Measurements from ENCODE around the gene RTKN2.
A peak's percentile ranks its signal among the peaks of the same experiment; 100 is the strongest.

The RTKN2 gene

DNA sequence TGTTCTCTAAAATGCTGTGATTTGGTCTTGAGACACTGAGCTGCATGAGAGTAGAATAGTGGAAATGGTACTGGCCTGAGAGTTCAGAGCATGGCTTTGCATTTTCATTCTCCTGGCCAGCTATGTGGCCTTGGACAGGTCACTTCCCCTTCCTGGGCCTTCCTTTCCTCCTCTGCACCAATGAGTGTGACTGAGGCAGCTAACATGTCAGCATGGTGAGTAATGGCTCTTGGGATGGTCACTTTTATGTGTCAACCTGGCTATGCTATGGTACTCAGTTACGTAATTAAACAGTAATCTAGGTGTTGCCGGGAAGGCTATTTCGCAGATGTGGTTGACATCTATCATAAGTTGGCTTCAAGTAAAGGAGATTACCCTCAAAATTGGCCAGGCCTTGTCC is 109.3 kb downstream of the RTKN2 start:
- ATAC-seq (ENCODE audit: low read depth) (no peak), DNase-seq (ENCODE audit: low spot score) (no peak)
- Histone ChIP-seq H3K27ac (ENCODE audit: poor library complexity, severe bottlenecking) (no peak overlapping the region), H3K4me3 (ENCODE audit: severe bottlenecking) (no peak overlapping the region), H3K27me3 (ENCODE audit: insufficient read depth, poor library complexity, severe bottlenecking) (no peaks in the 10 kb centered on the region), H3K36me3 (ENCODE audit: low read depth) (no peaks in the 10 kb centered on the region), H3K9me3 (ENCODE audit: severe bottlenecking) (no peaks in the 10 kb centered on the region), H3K4me1 (ENCODE audit: insufficient read depth, poor library complexity, severe bottlenecking) (no peaks in the 10 kb centered on the region)
- TF ChIP-seq, protein P1, sequence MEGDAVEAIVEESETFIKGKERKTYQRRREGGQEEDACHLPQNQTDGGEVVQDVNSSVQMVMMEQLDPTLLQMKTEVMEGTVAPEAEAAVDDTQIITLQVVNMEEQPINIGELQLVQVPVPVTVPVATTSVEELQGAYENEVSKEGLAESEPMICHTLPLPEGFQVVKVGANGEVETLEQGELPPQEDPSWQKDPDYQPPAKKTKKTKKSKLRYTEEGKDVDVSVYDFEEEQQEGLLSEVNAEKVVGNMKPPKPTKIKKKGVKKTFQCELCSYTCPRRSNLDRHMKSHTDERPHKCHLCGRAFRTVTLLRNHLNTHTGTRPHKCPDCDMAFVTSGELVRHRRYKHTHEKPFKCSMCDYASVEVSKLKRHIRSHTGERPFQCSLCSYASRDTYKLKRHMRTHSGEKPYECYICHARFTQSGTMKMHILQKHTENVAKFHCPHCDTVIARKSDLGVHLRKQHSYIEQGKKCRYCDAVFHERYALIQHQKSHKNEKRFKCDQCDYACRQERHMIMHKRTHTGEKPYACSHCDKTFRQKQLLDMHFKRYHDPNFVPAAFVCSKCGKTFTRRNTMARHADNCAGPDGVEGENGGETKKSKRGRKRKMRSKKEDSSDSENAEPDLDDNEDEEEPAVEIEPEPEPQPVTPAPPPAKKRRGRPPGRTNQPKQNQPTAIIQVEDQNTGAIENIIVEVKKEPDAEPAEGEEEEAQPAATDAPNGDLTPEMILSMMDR (IDR thresholded peaks at IDR 0.05; ENCODE audit: poor library complexity, severe bottlenecking) = no peak

DNA sequence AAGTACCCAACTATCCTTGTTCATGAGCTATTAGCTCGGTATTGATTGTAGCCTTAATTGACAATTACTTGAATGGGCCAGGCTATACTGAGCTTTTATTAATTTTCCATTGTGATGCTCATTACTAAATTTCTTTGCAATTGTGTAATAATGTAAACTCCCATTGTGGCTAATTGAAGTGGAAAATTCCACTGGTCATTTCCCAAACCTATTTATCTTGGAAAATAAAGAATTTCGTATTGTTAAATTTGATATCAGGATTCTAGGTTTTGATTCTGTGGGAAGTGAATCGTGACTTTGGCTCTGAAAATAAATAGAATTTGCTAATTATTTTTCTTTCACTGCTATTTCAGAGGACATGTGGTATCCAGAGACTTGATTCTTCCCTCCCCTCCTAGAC is 111.0 kb downstream of the RTKN2 start:
- H3K36me3 ChIP-seq (ENCODE audit: low read depth) = no peaks in the 10 kb centered on the region
- H3K4me3 ChIP-seq (ENCODE audit: severe bottlenecking) = no peak overlapping the region
- ATAC-seq (ENCODE audit: low read depth) = no peak
- no peak for DNase-seq (ENCODE audit: low spot score)
- no peaks in the 10 kb centered on the region for H3K27me3 ChIP-seq (ENCODE audit: insufficient read depth, poor library complexity, severe bottlenecking)
- H3K9me3 ChIP-seq (ENCODE audit: severe bottlenecking) = no peaks in the 10 kb centered on the region
- H3K27ac ChIP-seq (ENCODE audit: poor library complexity, severe bottlenecking) = no peak overlapping the region
- TF ChIP-seq, protein P1 (IDR thresholded peaks at IDR 0.05; ENCODE audit: poor library complexity, severe bottlenecking) = no peak
- no peaks in the 10 kb centered on the region for H3K4me1 ChIP-seq (ENCODE audit: insufficient read depth, poor library complexity, severe bottlenecking)

DNA sequence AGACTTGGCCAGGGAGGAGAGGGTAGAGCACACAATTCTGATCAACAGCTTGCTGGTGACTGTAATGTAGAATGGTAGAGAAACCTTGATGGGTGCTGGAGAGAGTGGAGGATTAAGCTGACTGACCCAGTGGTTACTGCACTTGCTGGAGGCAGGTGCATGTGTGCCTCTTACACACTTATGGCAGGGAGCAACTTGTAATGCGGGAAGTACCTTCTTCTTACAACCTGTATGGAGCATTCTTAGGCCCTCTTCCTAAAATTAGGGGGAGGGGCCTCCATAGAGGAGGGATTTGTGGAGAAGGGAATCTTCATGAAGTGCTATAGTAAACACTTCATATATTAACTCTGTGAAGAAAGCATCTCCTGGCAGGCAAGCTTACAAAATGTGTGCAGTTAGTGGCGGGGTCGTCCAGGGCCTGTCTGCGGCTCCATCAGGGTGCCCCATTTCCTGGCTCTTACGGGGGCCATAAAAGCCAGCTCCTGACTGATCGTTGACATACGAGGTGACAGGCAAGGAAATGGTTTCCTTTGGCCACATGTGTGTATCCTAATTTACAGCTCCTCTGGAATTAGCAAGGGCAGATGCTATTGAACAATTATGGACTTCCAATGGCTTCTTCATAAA is 113.5 kb downstream of the RTKN2 start:
- TF ChIP-seq, protein P1 (IDR thresholded peaks at IDR 0.05; ENCODE audit: poor library complexity, severe bottlenecking) = no peak
- no peaks in the 10 kb centered on the region for H3K36me3 ChIP-seq (ENCODE audit: low read depth)
- H3K9me3 ChIP-seq (ENCODE audit: severe bottlenecking) = no peaks in the 10 kb centered on the region

DNA sequence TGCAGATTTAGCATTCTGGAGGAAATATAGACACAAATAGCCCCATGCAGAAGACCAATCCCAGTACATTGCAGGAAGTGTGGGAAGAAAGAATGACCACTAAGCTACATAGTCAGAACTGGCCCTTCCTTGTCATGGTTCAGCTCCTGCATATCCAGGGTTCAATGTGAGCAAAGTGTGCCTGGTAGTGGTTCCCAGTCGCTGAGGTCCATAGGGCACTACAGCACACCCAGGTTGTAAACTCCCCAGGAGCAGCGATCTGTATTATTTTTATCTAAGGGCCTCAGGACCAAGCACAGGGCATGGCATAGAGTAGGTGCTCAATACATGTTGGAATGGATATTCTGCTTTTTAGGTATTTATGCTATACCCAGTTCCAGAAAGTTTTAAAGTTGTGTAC is 114.4 kb downstream of the RTKN2 start:
- Histone ChIP-seq H3K27ac (ENCODE audit: poor library complexity, severe bottlenecking) (no peak overlapping the region), H3K4me1 (ENCODE audit: insufficient read depth, poor library complexity, severe bottlenecking) (no peaks in the 10 kb centered on the region), H3K4me3 (ENCODE audit: severe bottlenecking) (no peak overlapping the region), H3K27me3 (ENCODE audit: insufficient read depth, poor library complexity, severe bottlenecking) (no peaks in the 10 kb centered on the region), H3K9me3 (ENCODE audit: severe bottlenecking) (no peaks in the 10 kb centered on the region), H3K36me3 (ENCODE audit: low read depth) (no peaks in the 10 kb centered on the region)
- ATAC-seq (ENCODE audit: low read depth) = no peak
- TF ChIP-seq, protein P1 (IDR thresholded peaks at IDR 0.05; ENCODE audit: poor library complexity, severe bottlenecking) = no peak
- no peak for DNase-seq (ENCODE audit: low spot score)

More for the DNA sequence above, 113.5 kb downstream of the RTKN2 start:
- Histone ChIP-seq H3K27me3 (ENCODE audit: insufficient read depth, poor library complexity, severe bottlenecking) (no peaks in the 10 kb centered on the region), H3K4me3 (ENCODE audit: severe bottlenecking) (no peak overlapping the region), H3K4me1 (ENCODE audit: insufficient read depth, poor library complexity, severe bottlenecking) (no peaks in the 10 kb centered on the region), H3K27ac (ENCODE audit: poor library complexity, severe bottlenecking) (no peak overlapping the region)
- DNase-seq (ENCODE audit: low spot score) (no peak), ATAC-seq (ENCODE audit: low read depth) (no peak)

DNA sequence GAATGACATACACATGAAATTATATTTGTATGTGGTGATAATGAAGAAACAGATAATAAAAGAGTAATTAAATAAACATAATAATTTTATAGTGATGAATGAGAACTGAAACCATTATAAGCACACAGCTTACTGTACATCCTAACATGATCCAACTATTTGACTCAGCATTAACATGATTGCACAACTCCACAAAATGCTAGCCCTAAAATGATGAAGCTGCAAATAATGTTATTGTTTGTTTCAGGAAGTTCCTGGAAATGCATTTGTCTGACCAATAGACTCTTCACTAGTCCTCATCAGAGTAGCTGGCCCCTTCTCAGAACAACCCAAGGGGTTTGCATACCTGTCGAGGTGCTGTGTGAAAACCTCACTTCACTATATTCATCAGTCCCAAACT is 115.5 kb downstream of the RTKN2 start:
- Histone ChIP-seq H3K27ac (ENCODE audit: poor library complexity, severe bottlenecking) (no peak overlapping the region), H3K9me3 (ENCODE audit: severe bottlenecking) (no peaks in the 10 kb centered on the region), H3K36me3 (ENCODE audit: low read depth) (no peaks in the 10 kb centered on the region), H3K4me1 (ENCODE audit: insufficient read depth, poor library complexity, severe bottlenecking) (no peaks in the 10 kb centered on the region), H3K27me3 (ENCODE audit: insufficient read depth, poor library complexity, severe bottlenecking) (no peaks in the 10 kb centered on the region), H3K4me3 (ENCODE audit: severe bottlenecking) (no peak overlapping the region)
- ATAC-seq (ENCODE audit: low read depth) (peak; percentile 49; the same call in 2 of the 3 replicates), DNase-seq (ENCODE audit: low spot score) (no peak)
- TF ChIP-seq, protein P1 (IDR thresholded peaks at IDR 0.05; ENCODE audit: poor library complexity, severe bottlenecking) = no peak

Data from RWPE2 (cell line).